Measurements from ENCODE around the gene DNMT1.

The DNMT1 gene

DNA sequence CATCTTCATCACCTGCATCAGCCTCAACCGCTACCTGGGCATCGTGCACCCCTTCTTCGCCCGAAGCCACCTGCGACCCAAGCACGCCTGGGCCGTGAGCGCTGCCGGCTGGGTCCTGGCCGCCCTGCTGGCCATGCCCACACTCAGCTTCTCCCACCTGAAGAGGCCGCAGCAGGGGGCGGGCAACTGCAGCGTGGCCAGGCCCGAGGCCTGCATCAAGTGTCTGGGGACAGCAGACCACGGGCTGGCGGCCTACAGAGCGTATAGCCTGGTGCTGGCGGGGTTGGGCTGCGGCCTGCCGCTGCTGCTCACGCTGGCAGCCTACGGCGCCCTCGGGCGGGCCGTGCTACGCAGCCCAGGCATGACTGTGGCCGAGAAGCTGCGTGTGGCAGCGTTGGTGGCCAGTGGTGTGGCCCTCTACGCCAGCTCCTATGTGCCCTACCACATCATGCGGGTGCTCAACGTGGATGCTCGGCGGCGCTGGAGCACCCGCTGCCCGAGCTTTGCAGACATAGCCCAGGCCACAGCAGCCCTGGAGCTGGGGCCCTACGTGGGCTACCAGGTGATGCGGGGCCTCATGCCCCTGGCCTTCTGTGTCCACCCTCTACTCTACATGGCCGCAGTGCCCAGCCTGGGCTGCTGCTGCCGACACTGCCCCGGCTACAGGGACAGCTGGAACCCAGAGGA, 80.6 kb downstream of the DNMT1 start:
- no peak for DNase-seq (ENCODE audit: low read depth in 2 of 2)

DNA sequence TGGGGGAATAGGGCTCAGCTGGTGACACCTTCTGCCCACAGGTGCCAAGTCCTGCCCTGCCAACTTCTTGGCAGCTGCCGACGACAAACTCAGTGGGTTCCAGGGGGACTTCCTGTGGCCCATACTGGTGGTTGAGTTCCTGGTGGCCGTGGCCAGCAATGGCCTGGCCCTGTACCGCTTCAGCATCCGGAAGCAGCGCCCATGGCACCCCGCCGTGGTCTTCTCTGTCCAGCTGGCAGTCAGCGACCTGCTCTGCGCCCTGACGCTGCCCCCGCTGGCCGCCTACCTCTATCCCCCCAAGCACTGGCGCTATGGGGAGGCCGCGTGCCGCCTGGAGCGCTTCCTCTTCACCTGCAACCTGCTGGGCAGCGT, 81.2 kb downstream of the DNMT1 start:
- DNase-seq (ENCODE audit: low read depth in 2 of 2): no peak

DNA sequence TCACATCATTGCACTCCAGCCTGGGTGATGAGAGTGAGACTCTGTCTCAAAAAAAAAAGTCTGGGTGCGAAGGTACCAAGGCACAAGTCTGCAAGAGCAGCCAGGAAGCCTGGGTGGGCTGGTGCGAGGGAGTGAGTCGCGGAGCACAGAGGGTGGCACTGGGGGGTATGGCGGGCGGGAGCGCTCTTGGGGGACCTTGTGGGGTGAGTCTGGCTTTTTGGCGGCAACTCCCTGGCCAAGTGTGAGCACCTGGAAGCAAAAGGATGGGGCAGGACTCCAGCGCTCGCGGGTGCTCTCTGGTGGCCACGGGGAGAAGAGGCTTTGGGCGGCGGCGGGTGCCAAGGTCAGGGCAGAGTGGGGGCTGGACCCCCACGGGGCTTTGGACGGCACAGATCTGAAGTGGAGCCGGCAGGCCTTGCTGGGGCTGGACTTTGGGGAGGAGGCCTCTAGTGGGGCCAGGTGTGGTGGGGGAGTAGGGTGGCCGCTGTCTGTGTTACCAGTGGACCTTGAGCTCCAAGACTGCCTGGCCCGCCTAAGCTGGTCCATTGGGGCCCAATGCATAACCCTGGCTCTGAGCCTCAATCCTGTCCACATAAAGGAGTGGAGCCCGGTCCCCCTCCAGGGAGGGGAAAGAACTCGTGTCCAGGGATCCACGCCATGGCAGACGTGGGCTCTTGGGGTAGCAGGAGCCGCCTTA, 81.7 kb downstream of the DNMT1 start:
- peak in 1 of 2 donors; percentile 49 for DNase-seq (ENCODE audit: low read depth in 2 of 2)

DNA sequence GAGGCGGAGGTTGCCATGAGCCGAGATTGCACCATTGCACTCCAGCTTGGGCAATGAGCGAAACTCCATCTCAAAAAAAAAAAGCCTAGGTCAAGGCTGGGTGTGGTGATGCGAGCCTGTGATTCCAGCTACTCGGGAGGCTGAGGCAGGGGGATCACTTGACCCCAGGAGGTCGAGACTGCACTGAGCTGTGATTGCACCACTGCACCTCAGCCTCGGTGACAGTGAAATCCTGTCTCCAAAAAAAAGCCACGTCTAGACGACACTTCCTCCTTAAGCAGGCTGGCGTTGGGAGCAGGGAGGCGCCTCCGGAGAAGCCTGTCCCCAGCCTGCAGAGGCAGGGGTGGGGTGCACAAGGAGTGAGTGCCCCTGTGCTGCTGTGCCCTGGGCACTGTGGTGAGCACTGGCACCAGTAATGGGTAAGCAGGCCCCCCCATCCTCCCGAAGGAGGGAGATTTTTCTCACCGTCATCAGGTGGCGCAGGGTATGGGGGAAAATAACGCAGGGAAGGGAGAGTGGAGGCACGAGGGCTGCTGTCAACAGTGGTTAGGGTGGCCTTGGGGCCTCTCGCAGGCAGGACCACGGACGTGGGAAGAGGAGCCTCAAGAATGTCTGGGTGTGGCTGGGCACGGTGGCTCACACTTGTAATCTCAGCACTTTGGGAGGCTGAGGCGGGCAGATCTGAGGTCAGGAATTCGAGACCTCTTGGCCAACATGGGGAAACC, 82.6 kb downstream of the DNMT1 start:
- no peak for DNase-seq (ENCODE audit: low read depth in 2 of 2)

DNA sequence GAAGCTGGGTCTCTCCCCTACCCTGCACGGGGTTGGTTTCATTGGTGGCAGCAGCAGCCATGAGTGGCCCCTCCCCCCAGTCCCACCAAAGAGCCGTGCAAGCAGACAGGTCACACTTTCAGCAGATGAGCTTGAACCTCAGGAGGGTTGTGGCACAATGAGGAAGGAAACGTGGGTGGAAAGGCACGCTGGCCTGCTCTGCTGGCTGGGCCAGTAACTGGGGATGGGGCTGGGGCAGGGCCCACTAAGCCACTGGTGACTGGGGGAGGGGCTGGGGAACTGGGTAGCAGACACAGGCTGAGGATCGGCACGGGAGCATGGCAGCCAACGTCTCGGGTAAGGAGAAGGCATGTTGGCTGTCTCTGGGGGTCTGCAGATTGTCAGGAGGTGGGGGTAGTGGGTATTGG, 83.3 kb downstream of the DNMT1 start, which contains the start of gene P2RY11:
TSS of gene P2RY11 (plus strand) at position 289 of the 407 bp plus-strand sequence. CDS start at position 318, 29 bp downstream.
- no peak for DNase-seq (ENCODE audit: low read depth in 2 of 2)

DNA sequence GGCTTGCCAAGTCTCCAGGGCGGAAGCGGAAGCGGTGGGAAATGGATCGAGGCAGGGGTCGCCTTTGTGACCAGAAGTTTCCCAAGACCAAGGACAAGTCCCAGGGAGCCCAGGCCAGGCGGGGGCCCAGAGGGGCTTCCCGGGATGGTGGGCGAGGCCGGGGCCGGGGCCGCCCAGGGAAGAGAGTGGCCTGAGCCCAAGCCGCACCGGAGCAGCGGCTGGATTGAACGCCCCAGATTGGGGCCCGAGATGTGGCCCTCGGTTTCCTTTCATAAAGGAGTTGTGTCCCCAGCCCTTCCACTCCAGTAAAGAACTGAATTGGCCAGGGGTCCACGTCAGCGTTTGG, 83.8 kb downstream of the DNMT1 start:
- DNase-seq (ENCODE audit: low read depth in 2 of 2): no peak

DNA sequence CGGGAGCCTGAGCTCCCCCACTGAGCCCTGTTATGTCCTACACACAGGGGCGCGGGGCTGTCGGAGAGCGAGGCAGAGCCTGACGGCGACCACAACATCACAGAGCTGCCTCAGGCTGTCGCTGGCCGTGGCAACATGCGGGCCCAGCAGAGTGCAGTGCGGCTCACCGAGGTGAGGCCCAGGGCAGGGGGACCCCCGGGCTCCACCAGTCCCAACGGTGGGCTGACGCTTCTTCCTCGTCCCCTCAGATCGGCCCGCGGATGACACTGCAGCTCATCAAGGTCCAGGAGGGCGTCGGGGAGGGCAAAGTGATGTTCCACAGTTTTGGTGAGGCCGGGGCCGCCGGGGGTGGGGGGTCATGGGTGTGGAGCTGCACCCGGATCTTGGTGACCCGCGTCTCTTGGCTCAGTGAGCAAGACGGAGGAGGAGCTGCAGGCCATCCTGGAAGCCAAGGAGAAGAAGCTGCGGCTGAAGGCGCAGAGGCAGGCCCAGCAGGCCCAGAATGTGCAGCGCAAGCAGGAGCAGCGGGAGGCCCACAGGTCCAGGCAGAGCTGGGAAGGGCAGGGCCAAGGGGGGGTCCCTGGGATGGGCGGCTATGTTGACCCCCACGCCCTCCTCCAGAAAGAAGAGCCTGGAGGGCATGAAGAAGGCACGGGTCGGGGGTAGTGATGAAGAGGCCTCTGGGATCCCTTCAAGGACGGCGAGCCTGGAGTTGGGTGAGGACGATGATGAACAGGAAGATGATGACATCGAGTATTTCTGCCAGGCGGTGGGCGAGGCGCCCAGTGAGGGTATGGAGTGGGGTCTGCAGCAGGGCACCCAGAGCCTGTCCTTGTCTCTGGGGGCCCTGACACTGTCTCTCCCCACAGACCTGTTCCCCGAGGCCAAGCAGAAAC, 84.4 kb downstream of the DNMT1 start:
- DNase-seq (ENCODE audit: low read depth in 2 of 2): no peak

DNA sequence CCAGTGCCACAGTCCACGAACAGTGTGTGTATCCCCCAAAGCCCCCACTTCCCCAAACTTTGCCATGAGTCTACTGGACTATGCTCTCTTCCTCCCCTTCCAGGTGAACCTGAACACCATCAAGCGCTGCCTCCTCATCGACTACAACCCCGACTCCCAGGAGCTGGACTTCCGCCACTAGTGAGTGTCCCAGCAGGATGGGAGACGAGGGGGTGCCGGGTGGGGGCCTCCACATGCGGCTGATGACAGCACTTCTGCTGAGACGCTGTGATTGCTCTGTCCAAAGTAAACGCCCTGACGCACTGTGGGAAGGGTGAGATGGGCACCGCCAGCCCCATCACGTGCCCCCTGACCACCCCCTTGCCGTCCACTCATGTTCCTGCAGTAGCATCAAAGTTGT, 85.2 kb downstream of the DNMT1 start:
- DNase-seq (ENCODE audit: low read depth in 2 of 2): no peak

DNA sequence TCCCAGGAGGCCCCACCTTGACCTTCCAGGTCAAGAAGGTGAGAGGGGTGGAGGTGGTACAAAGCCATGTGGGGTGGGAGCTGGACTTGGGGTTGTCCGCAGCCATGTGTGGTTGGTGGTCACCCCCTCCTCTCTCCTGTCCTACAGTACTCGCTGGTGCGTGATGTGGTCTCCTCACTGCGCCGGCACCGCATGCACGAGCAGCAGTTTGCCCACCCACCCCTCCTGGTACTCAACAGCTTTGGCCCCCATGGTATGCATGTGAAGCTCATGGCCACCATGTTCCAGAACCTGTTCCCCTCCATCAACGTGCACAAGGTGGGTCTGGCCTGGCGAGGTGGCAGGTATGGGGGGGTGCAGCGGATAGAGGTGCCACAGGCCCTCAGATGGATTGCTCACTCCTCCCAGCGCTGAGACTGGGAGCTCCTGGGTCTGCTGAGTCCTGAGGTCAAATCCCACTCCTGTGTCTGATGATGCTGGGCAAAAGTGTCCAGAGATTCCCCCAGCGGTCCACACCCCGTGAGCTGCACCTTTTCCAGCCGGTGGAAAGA, 86.9 kb downstream of the DNMT1 start:
- DNase-seq (ENCODE audit: low read depth in 2 of 2): no peak

DNA sequence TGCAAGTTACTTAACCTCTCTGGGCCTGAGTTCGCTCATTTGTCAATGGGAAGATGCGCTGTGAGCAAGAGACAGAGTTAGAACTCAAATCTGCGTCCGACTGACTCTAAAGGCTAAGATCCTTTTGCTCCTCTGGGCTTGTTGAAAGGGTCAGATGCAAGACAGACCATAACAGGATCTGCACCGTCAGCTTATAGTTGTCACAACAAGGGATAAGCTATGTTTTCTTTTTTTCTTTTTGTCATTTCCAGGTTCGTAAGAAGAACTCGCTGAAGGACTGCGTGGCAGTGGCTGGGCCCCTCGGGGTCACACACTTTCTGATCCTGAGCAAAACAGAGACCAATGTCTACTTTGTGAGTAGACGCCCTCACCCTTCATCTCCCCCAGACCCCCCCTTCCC, 87.5 kb downstream of the DNMT1 start:
- DNase-seq (ENCODE audit: low read depth in 2 of 2): no peak

DNA sequence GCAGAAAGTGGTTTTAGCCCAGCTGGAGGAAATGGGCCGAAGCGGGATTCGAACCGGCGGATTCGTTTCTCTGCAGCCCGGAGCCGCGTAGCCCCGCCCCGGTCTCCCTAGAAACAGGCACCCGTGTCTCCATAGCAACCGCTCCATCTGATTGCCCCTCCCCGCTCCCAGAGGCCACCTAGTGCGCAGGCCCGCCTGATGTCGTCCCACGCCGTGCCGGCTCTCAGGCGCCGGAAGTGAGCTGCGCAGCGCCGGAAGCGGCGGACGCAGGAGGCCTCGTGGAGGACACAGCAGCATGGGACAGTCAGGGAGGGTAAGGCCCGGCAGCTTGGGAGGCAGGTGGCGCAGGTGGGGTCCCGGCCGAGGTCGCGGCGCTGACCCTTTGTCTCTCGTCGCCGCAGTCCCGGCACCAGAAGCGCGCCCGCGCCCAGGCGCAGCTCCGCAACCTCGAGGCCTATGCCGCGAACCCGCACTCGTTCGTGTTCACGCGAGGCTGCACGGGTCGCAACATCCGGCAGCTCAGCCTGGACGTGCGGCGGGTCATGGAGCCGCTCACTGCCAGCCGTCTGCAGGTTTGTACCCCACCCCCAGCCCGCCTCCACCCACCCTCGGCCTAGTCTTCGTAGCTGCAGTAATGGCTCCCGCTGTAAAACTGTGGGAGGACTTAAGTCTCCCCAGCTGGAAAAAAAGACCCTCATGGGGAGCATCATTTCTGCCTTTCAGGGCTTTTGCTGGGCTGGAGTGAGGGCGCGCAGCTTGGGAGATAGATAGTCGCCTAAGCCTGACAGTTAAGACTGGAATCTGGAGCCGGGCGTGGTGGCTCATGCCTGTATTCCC, 88.4 kb downstream of the DNMT1 start, which contains the start of gene PPAN:
TSS of gene PPAN (plus strand) at position 263 of the 837 bp plus-strand sequence. CDS start at position 296, 33 bp downstream.
- peak; percentile 82 to 94 for DNase-seq (ENCODE audit: low read depth in 2 of 2)

DNA sequence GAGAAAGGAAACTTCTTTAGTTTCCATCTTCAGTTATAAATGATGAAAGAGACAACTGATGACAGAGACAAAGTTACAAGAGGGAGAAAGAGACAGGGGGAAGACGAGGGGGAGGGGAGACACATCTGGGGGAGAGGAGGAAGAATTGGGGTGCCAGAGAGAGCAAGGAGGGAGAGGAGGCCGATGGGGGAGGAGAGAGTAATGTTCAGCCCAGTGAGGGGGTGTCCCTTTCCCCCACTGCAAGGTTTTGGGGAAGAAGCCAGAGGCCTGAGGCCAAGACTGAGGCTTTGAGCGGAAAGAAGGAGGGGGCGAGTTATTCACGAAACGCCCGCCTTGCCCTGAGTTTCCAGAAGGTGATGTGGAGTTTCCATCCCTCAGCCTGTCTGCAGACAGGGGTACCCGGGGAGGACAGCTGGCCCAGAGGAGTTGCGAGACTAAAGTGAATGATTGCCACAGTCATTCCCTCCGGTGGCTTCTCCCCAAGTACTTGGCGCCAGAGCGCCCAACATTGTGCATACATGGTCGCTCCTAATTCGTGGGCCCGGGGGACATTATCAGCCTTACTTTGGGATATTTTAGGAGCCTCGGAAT, 89.1 kb downstream of the DNMT1 start:
- DNase-seq (ENCODE audit: low read depth in 2 of 2): peak in 1 of 2 donors; percentile 58

DNA sequence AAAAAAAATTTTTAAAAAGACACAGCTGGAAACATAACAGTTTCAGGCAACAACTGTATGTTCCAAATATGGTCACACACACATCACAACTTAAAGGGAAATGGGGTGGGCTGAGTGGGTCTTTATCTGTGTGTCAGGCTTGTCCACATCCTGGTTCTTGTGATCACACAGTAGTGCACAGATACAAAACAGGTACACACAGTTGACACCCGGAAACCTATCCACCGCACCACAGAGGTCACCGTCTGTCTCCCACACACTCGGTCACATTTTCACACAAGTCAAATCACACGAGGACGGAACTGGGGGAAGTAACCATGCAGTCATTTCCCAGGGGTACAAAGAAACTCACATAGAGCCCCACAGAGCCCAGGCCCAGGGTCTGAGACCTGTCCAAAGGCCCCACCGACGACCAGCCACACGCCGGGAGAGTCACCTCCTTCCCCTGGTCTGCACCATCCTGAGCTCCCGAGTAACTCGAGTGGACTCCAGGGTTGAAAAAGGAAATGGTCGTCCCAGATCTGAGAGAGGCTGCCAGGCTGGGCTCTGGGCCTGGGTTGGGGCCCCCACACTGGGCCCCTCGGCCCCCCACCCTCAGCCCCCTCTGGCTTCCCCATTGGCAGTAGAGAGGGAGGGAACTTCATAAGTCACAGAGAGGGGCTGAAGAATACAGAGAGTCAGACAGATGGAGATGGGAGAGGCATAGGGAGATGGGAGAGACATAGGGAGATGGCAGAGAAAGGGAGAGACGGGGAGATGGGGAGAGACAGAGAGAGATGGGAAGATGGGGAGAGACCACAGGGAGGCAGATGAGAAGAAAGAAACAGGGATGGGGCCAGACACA, 89.9 kb downstream of the DNMT1 start:
- DNase-seq (ENCODE audit: low read depth in 2 of 2): peak in 1 of 2 donors; percentile 63

DNA sequence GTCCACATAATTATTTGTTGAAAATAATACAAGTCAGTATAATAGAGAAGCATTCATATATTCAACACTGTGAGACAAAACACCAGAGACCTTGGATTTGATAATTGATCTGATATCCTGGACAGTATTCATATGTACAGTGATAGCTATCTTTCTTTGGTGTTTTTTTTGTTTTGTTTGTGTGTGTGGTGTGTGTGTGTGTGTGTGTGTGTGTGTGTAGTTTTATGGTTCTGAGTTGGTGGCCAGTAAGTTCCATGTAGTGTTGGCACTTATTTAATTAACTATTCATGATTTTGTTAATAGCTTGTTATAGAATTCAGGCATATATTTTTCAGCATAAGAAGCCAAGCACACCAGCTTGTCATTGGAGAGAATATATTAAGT, 90.6 kb downstream of the DNMT1 start:
- DNase-seq (ENCODE audit: low read depth in 2 of 2): no peak

DNA sequence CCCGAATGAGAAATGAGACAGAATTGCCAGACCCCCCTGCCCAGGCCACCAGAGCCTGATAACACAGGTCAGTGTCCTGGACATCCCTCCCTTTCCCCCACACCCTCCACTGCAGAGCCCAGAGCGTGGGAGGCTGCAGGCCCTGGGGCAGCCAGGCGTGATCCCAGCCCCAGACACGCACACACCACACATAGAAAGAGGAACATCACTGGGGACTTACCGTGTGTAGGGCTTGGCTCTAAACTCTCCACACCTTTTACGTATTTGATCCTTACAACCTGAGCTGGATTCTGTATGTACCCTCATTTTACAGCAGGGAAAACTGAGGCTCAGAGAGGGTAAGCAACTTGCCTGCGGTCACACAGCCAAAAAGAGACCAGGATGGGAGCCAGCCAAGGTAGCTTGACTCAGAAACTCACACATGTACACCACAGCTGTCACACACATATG, 91.9 kb downstream of the DNMT1 start:
- DNase-seq (ENCODE audit: low read depth in 2 of 2): no peak

DNA sequence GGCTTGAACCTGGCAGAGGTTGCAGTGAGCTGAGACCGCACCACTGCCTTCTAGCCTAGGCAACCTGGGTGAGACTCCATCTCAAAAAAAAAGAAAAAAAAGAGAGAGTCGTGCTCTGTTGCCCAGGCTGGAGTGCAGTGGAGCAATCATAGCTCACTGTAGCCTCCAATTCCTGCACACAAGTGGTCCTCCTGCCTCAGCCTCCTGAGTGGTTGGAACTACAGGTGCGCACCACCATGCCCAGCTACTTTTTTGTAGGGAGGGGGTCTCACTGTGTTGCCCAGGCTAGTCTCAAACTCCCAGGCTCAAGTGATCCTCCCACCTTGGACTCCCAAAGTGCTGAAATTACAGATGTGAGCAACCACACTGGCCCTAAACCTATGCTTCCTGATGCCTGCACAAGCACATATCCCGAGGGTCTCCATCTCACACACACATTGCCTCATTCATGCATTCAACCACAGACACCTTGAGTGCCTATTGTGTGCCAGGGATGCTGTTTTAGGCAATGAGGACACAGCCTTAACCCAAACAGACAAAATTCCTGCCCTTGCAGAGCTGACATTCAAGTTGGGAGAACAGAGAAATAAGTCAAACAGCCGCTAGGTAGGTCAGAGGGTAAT, 94.5 kb downstream of the DNMT1 start:
- DNase-seq (ENCODE audit: low read depth in 2 of 2): no peak

DNA sequence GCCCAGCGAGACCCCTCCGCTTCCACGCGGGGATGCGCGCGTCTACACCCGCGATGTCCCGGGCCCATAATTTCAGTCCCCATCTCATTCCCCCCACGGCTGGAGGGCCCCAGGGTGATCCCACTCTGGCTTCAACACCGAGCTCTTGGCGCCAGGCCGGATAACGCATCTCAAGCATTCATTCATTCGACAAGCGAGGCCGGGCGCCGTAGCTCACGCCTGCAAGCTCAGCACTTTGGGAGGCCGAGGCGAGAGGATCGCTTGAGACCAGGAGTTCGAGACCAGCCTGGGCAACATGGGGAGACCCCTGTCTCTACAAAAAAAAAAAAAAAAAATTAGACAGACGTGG, 98.2 kb downstream of the DNMT1 start:
- no peak for DNase-seq (ENCODE audit: low read depth in 2 of 2)

DNA sequence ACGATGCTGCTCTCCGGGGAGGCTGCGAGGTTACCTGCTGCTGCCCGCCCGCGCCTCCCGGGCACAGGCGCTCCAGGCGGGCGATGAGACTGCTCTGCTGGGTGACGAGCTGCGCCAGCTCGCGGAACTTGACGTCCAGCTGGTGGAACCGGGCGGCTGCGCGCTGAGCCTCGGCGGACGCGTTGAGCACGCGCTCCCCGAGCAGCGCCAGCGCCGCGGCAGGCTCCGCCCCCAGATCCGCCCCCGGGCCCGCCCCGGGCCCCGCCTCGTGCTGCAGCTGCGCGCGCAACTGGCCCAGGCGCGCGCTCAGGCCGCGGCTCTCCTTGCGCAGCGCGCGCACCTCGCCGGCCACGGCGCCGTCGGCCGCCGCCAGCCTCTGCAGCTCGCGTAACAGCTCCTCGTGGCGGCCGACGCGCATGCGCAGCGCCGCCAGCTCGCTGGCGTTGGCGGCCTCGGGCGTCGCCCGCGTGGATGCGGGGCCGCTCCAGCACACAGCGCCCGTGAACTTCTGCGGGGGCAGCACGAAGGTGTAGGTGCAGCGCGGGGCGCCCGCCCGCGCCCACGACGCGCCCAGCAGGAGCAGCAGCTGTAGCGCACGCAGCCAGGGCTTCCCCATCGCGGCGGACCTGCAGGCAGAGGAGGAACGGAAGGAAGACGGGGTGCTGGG, 98.7 kb downstream of the DNMT1 start:
- peak; percentile 79 to 86 for DNase-seq (ENCODE audit: low read depth in 2 of 2)

Measured in stimulated activated CD4-positive, alpha-beta T cell treated with anti-CD3 and anti-CD28 coated beads, Interleukin-1b, Interleukin-23, amount 100 ng/mL, for 1 hour (primary cell).